ENCODE measurements around the gene SLC35F5.

DNA sequence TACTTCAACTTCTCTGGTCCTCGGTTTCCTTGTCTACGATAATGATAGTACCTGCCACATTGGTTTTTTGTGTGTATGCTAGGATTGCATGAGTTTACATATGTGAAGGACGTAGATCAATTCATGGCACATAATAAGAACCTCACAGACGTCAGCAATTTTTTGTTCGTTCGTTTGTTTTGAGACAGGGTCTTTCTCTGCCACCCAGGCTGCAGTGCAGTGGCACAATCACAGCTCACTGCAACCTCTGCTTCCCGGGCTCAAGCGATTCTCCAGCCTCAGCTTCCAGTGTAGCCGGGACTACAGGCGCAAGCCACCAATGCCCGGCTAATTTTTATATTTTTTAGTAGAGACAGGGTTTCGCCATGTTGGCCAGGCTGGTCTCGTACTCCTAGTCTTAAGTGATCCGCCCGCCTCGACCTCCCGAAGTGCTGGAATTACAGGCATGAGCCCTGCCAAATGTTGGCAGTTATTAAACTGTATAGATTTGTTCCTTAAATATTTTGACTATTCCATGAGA lies 756 bp upstream of the SLC35F5 start:
- TF ChIP-seq, protein P1, sequence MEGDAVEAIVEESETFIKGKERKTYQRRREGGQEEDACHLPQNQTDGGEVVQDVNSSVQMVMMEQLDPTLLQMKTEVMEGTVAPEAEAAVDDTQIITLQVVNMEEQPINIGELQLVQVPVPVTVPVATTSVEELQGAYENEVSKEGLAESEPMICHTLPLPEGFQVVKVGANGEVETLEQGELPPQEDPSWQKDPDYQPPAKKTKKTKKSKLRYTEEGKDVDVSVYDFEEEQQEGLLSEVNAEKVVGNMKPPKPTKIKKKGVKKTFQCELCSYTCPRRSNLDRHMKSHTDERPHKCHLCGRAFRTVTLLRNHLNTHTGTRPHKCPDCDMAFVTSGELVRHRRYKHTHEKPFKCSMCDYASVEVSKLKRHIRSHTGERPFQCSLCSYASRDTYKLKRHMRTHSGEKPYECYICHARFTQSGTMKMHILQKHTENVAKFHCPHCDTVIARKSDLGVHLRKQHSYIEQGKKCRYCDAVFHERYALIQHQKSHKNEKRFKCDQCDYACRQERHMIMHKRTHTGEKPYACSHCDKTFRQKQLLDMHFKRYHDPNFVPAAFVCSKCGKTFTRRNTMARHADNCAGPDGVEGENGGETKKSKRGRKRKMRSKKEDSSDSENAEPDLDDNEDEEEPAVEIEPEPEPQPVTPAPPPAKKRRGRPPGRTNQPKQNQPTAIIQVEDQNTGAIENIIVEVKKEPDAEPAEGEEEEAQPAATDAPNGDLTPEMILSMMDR (IDR thresholded peaks at IDR 0.05): no peak
- no peak for TF ChIP-seq POLR2A (IDR thresholded peaks at IDR 0.05)

Measured in thyroid gland (tissue), 4 donors.